ENCODE results near the gene ARVCF.

The ARVCF gene

DNA sequence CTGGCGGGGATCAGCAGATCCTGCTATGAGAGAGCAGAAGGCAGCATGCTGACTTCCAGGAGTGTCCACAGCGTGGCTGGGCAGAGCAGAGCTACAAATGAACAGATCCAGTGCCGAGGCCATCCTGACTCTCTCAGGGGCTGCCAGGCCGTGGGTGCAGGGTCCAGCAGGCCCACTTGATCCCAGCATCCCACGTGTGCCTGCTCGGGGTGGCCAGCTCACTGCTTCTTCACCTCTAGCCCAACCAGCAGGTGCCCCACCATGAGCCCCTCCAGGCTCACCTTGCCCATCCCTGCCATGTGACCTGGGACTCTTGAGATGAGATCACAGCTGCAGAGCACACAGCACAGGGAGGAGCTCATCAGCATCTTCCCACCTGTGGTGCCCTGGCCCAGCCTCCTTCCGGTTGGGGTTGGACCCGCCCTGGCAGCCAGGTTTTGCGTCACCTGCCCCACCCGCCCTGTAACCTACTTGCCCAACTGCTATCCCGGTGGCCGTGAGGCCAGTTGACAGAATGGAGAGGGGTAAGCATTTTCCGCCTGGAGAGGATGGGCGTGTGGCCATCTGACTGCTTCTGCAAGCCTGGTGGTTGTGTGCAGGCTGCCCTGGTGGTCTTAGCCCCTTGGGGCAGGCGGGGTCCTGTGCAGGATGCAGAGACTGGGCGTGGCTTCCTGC lies 15.2 kb upstream of the ARVCF start:
- DNase-seq (ENCODE audit: low spot score): no peak

DNA sequence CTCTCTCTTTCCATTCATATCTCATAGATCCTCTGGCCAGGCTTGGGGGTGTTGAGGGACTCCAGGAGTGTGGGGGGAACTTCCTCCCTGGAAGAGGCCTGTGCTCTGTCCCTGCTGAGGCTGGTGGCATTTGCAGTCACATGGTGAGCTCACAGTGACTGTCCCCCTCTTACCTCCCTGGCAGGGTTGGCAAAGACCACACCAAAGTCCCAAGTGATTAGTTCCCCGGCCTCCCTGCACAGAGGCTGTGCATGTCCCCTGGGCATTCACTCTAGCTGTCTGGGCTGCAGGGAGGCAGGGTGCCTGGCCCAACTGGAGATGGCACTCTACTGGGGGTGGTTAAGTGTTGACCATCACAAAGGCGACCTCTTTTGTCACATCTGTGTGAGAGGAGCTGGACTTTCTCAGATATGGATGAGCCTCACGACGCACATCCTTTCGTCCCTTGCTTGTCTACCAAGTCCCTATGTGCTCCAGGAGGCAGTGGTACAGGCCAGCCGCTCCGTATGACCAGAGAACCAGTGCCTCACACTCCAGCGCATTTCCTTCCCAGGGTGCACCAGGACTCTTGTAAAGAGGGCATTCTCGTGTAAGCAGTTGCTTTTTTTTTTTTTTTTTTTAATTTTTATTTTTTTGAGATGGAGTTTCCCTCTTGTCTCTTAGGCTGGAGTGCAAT lies 13.1 kb upstream of the ARVCF start:
- DNase-seq (ENCODE audit: low spot score): no peak

DNA sequence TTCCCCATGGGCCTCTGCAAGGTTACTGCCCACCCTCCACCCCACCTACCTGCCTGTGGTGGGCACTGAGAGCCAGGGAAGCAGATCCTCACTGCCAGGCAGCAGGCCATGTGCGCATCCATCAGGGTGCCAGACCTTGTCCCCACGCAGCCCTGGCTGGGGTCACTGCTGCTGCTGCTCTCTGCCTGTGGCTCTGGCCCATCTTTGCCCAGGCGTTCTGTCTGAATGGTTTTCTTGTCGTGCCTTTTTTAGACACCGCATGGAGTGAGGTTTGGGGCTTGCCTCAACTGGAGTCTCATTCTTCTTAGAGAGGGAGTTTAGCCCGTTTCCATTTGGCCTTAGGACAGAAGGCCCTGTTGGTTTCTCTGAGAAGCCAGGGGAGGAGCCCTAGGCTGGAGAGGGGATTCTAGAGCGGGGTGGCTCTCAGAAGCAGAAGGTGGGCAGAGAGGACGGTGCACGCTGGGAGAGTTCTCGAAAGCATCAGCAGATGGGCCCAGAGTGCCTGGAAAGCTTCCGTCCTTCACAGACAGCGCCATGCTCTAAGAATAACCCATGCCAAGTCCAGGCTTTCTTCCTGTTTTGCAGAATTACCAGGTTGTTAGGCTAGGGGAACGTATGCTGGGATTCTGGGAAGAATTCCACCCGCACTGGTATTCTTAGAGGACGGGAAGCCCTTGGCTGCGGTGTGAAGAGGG lies 12.4 kb upstream of the ARVCF start:
- DNase-seq (ENCODE audit: low spot score): no peak

DNA sequence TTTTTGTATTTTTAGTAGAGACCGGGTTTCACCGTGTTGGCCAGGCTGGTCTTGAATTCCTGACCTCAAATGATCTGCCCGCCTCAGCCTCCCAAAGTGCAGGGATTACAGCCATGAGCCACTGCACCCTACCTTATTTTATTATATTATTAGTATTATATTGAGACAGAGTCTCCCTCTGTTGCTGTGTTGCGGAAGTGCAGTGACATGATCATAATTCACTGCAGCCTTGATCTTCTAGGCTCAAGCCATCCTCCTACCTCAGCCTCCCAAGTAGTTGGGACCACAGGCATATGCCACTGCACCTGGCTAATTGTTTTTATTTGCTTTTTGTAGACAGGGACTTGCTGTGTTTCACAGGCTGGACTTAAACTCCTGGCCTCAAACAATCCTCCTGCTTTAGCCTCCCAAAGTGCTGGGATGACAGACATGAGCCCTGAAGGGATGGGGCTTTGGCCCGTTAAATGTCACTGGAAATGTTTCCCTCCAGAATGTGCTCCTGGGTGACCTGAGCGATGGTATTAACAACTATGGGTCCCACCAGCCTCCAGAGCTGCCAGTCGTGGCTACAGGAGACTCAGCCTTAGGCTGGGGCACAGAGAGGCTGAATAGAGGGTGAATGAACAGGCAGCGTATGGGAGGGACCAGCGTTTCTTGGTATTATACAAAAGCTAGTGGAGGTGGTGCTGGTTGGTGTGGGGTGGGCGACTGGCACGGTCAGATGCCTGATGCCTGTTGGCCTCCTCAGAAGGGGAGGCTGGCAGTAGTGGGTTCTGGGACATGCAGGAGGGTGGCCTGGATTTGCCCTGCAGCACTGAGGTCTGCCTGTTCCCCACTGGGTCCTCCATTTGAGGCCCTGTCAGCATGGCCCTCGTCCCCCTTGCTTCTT lies 11.6 kb upstream of the ARVCF start:
- DNase-seq (ENCODE audit: low spot score): no peak

DNA sequence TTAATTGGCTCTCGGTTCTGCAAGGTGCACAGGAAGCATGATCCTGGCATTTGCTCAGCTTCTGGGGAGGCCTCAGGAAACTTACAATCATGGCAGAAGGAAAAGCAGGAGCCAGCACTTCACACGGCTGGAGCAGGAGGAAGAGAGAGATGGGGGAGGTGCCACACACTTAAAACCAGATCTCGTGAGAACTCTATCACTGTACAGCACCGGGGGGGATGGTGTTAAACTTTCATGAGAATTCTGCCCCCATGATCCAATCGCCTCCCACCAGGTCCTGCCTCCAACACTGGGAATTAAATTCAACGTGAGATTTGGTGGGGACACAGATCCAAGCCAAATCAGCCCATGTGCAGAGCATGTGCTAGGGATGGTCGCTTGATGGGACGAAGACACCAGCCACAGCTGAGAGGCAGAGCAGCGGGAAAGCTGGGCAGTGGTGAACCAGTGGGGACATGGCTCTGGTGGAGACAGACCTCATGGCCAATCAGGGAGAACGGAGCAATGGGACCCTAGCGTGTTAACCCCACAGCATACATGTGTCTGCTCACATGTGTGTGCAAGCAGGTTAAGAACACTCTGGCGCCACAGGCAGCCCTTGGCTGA lies 10.5 kb upstream of the ARVCF start:
- no peak for DNase-seq (ENCODE audit: low spot score)

DNA sequence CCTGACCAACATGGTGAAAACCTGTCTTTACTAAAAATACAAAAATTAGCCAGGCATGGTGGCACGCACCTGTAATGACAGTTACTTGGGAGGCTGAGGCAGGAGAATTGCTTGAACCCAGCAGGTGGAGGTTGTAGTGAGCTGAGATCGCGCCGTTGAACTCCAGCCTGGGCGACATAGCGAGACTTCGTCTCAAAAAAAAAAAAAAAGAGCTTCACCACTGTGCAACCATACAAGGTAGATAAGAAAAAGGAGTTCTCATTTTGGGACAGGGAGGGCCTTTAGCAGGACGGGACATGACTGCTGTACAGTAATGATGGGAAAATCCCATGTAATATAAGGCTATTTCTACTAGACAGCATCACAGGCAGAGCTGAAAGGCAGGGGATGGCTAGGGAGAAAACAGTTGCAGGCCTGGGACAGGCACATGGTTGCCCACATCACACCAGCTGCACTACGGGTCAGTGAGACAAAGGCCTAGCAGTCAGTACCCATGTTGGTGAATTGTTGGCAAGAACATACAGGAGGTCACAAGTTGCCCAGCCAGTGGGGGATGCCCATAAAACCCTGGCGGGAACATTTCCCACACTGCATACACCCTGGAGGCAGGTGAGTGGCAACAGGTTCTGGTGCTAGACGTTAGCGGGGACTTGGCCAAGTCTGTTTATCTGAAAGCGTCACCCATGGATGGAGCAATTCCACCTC lies 9.7 kb upstream of the ARVCF start:
- DNase-seq (ENCODE audit: low spot score): no peak

DNA sequence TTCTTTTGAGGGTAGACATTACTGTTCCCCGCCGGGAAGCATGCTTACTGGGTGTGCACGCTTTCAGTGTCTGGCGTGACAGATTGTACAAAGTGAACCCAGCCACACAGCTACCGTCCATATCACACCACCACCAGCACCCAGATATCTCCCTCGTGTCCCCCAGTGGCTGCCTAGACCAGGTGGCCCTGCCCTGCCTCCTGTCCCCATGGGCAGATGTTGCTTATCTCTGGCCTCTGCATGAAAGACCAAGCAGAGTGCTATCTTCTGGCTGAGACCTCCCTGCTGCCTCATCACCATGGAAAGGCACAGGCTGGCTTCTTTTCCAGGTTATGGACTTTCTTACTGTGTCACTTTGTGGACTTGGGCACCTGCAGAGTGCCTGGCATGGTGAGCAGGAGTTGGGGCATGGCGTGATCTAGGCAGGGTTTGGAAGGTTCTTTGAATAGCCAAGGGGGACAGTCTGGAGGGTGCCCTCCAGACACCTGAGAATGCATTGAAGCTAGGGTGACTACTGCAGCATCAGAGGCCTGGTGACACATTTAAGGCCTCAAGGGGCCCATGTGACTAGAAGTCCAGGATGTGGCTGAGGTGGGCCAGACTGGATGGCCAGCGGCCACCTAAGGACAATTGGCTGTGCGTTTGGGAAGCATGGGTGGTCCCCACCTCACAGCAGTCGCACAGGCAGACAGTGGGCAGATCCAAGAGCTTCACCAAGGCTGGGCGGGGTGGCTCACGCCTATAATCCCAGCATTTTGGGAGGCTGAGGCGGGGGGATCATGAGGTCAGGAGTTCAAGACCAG lies 9.0 kb upstream of the ARVCF start:
- DNase-seq (ENCODE audit: low spot score): no peak

DNA sequence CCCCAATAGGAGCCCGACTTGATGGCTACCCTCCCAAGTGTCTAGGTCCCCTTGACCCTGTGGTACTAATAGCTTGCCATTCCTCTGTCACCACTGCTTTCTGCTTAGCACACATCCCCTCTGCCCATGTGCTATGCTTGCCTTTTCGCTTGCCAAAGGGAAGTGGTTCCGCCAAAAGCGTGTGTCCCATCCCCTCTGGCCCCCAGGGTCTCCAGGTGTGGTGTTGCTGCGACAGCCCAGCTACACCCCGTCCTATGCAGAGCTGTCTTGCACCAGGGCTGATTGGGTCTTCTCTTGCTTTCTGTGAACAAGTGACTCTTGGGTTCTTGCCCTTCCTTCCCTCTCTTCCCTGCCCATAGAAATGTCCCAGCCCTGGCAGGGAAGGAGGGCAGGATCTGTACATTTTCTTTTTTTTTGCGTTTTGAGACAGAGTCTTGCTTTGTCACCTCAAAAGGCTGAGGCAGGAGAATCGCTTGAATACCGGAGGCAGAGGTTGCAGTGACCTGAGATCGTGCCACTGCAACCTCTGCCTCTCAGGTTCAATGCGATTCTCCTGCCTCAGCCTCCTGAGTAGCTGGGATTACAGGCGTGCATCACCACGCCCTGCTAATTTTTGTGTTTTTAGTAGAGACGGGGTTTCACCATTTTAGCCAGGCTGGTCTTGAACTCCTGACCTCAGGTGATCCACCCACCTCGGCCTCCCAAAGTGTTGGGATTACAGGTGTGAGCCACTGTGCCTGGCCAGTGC lies 8.2 kb upstream of the ARVCF start:
- DNase-seq (ENCODE audit: low spot score): no peak

DNA sequence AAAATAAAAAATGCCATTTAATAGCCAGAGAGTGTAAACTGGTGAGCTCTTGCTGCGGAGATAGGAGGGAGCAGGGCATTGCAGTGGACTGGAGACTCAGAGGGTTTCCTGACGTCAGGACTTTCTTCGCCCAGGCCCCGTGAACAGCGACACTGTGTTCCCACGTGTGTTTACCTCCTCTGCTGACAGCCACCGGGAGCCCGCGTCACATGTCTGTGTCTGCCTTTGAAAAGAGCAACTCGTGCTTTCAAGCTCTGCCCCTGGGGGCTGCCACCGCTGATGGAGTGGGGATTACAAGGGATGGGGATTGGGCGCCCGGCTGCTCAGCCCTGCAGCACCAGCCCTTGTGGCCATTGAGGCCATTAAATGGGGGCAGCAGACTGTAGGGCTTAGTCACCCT lies 7.6 kb upstream of the ARVCF start:
- no peak for DNase-seq (ENCODE audit: low spot score)

DNA sequence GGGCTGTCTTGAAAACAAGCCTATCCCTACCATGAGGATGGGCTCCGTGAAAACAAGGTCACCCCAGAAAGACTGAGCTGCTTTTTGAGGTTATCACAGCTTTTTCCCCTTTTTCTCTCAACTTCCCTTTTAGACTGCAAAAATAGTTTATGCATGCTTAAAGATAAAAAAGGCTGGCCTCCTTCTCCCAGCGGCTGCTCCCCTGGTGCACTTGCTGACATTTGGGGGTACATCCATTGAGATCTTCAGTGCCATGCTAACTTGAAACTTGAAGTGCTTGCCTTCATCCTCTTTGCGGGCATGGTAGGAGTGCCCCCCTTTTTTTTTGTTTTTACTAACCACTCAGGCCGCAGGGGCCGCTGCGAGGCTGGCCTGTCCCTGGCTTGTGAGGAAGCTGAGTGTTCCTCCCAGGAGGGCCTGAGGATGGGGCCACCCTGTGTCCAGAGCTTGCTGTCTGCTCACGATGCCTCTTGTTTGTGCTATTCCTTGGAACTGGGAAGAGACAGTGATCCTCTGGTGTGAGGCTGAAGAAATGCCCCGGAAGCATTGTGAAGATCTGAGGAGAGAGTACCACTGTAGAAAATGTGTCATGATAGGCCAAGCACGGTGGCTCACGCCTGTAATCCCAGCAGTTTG lies 6.5 kb upstream of the ARVCF start:
- no peak for DNase-seq (ENCODE audit: low spot score)

DNA sequence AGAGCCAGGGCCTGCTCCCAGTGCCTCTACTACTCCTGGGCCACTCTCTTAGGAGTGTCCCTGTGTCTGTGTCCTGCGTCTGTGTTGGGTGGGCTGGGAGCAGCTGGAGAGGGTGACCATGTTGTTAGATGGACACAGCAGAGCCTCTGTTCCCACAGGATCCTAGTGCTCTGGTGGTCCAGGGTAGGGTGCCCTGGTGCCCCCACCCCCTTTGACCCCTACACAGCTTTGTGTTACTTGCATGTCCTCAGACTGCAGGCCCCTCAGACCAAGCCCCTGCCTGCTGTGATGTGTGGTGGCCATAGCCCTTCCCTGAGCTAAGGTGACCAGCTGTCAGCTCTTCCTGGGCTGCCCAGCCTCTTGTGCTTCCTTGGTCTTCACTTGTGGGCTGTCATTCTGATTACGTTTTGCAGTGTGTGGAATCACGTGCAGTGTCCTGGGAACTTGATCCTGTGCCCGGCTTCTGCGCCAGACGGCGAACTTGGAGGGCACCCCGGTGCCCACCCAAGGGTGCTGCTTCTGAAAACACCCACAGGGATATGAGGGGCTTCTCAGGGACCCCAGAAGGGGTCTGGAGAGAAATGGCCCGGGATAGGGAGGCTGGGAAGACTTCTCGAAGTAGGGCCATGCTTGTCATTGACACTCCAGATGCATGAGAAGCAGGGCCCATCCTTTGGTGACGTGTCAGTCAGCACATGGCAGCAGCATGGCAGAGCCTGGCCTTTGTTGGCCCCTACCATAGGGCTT lies 5.8 kb upstream of the ARVCF start:
- DNase-seq (ENCODE audit: low spot score): no peak

DNA sequence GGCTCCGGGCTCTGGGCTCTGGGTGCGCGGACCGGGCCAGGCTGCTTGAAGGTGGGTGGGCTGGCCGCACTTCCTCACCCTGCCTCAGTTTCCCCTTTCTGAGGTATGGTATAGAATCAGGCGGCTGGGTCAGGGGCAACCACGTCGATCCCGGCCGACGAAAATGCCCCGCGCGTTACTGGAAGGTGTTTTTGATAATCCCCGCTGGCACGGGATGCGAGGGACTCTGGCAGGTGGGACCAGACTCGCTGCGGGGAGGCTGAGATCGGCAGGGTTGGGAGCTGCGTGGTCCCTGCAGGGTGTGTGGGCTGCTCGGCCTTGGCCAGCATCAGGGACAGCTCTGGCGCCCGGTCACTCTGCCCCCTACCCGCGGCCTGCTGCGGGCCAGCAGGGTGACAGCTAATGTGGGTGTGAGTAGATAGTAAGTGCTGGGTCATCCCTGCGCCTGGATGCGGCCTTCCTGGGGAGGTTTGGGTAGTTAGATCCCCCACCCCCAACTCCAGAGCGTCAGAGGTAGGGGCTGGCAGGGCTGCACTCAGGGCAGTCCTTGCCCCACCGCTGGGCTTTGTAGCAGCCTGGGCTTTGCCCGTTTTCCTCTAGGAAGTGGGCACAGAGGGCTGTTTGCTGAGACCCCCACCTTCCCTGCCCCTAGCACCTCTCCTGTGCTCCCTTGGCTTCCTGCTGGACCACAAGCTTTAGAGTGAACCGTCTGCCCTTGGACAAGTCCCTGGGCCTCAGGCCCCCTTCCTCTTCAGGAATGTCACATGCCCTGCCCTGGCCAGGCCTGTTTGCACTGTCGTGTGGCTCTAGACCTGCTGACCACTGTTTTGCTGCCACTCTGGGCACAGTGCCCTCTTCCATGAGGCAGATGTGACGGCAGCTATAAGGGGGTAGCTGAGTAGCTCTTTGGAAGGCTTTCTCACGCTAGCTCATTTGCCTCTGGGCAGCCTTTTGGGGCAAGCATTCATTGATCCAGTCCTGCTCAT lies 4.9 kb upstream of the ARVCF start:
- no peak for DNase-seq (ENCODE audit: low spot score)

DNA sequence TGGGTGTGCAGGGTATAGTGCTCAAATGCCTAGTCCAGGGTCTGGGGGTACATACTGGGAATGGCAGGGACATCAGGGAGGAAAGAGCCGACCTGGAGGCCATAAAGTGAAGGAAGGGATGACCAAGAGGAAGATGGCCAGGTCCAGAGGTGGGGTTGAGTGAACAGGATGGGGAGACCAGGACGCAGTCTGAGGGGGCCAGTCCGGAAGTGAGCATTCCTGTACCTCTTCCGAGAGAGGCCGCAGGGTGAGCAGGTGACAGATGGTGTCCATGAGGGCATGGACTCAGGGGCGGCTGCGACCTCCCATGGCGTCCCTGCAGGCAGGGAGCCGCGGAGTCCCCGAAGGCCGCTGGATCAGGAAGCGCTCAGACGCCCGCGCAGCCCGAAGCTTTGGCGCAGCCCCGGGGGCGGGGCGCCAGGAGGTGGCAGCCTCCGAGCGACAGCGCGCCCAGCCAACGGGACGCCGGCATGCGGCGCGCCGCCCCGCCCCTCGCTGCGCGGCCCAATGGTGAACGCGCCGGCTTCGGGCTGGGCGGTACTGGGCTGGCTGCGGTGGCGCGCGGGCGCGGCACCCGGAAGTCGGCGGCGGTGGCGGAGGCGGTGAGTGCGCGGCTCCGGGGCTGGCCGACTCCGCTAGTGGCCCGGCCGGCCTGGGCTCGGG lies 4.0 kb upstream of the ARVCF start, which contains the start of gene TANGO2:
Gene TANGO2, plus strand, starts transcription at position 578 of the 663 bp plus-strand sequence. CDS start 15,689 bp downstream, outside the sequence.
- peak; percentile 84 for DNase-seq (ENCODE audit: low spot score)

DNA sequence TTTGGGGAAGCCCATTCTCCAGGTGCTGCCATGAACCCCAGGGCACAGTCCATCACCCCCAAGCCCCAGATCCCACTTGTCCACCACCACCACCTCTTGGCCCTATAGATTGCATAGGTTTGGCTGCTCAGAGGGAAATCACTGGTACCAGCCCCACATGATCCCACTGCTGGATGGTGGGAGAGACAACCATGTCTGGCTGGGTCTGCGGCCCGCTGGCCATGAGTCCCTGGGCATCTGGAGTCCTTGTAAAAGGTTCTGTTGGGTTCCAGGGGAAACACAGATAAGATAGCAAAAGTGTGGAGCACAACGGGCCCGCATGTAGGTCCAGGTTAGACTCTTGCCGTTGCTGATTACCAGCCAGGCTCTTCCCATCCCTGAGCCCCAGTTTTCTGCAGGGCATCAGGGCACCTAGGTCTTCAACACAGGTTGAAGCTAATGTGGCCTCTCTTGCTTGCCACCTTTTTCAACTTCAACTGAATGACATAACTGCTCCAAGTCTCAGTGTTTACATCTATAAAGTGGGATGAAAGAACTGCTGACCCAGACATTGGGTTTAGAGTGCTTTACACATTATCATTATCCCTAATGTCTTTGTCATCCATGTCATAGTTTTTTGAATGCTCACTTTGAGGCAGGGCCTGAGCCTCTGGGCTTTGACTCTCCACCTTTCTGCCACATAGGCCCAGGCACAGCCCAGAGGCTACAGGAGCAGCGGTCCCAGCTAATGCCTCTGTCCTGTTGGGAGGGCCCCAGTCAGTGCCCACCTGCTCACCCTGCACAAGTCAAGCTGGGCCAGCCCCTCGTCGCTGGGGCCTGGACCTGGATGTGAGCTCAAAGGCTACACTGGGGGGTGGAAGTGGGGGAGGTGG lies 3.3 kb upstream of the ARVCF start:
- no peak for DNase-seq (ENCODE audit: low spot score)

DNA sequence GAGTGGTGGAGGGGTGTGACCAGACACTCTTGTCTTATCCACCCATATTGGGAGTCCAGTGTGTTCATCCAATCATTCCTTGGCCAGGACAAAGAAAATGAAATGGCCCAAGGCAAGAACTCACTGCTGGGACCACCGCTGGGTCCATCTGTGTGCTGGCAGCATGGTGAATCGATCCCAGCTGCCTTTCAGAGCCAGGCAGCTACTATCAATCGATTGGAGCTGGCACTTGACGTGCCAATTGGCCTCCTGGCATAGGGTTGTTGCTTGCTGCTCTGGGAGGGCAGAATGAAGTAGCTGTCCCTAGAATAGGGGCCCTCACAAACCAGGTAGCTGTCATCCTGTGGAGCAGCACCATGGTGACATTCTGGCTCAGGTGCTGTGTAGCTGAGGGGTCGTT lies 1.4 kb upstream of the ARVCF start:
- DNase-seq (ENCODE audit: low spot score): no peak
